ENCODE data around the gene DEDD2.

Gene DEDD2

GRCh38 chr19:42212886-42213285 lies 4.6 kb downstream of the DEDD2 start:
- TF ChIP-seq CTCF (IDR thresholded peaks at IDR 0.05; ENCODE audit: low read depth, low read length, missing control alignments): no peak
- Histone ChIP-seq H3K27ac (no peak overlapping the region), H3K27me3 (replicated peaks) (no peaks in the 10 kb centered on the region), H3K4me3 (ENCODE audit: low read depth, low read length) (no peak overlapping the region), H3K36me3 (replicated peaks) (peaks cover 20% of the 10 kb centered on the region)
- in situ Hi-C loops (cut with HindIII; ENCODE audit: low pct_ligation_motif_present, low sequenced_read_pairs): no loop called here
- DNase-seq: no peak

- in situ Hi-C loops (cut with HindIII; ENCODE audit: low pct_ligation_motif_present, low sequenced_read_pairs): no loop called here
- no peaks in the 10 kb centered on the region for H3K27me3 ChIP-seq (replicated peaks)
- no peak for TF ChIP-seq CTCF (IDR thresholded peaks at IDR 0.05; ENCODE audit: low read depth, low read length, missing control alignments)
- H3K4me3 ChIP-seq (ENCODE audit: low read depth, low read length): no peak overlapping the region
- peaks cover 35% of the 10 kb centered on the region for H3K36me3 ChIP-seq (replicated peaks)
- DNase-seq: no peak
- no peak overlapping the region for H3K27ac ChIP-seq
Measured at GRCh38 chr19:42208612-42209011, 8.9 kb downstream of the DEDD2 start.

GRCh38 chr19:42207767-42208271 lies 9.7 kb downstream of the DEDD2 start:
- peak overlapping the region; percentile 58 for H3K27ac ChIP-seq
- peak; percentile 84 for DNase-seq
- H3K4me3 ChIP-seq (ENCODE audit: low read depth, low read length): no peak overlapping the region
- no peak for TF ChIP-seq CTCF (IDR thresholded peaks at IDR 0.05; ENCODE audit: low read depth, low read length, missing control alignments)
- in situ Hi-C loops (cut with HindIII; ENCODE audit: low pct_ligation_motif_present, low sequenced_read_pairs): no loop called here
- H3K27me3 ChIP-seq (replicated peaks): no peaks in the 10 kb centered on the region
- H3K36me3 ChIP-seq (replicated peaks): peaks cover 40% of the 10 kb centered on the region

- H3K27ac ChIP-seq: peak overlapping the region; percentile 58
- peaks cover 44% of the 10 kb centered on the region for H3K36me3 ChIP-seq (replicated peaks)
Measured at GRCh38 chr19:42206871-42207755, 10.4 kb downstream of the DEDD2 start.

GRCh38 chr19:42204664-42205063 lies 12.8 kb downstream of the DEDD2 start:
- no peak for DNase-seq
- peaks cover 54% of the 10 kb centered on the region for H3K36me3 ChIP-seq (replicated peaks)
- H3K4me3 ChIP-seq (ENCODE audit: low read depth, low read length): no peak overlapping the region
- in situ Hi-C loops (cut with HindIII; ENCODE audit: low pct_ligation_motif_present, low sequenced_read_pairs): no loop called here
- no peak for TF ChIP-seq CTCF (IDR thresholded peaks at IDR 0.05; ENCODE audit: low read depth, low read length, missing control alignments)
- no peak overlapping the region for H3K27ac ChIP-seq
- H3K27me3 ChIP-seq (replicated peaks): no peaks in the 10 kb centered on the region

More at GRCh38 chr19:42206871-42207755, 10.4 kb downstream of the DEDD2 start:
- in situ Hi-C loops (cut with HindIII; ENCODE audit: low pct_ligation_motif_present, low sequenced_read_pairs): no loop called here
- no peak for TF ChIP-seq CTCF (IDR thresholded peaks at IDR 0.05; ENCODE audit: low read depth, low read length, missing control alignments)
- peak; percentile 22 for DNase-seq
- H3K27me3 ChIP-seq (replicated peaks): no peaks in the 10 kb centered on the region
- H3K4me3 ChIP-seq (ENCODE audit: low read depth, low read length): no peak overlapping the region
